ENCODE results near the gene NPLOC4.

NPLOC4 gene

DNA sequence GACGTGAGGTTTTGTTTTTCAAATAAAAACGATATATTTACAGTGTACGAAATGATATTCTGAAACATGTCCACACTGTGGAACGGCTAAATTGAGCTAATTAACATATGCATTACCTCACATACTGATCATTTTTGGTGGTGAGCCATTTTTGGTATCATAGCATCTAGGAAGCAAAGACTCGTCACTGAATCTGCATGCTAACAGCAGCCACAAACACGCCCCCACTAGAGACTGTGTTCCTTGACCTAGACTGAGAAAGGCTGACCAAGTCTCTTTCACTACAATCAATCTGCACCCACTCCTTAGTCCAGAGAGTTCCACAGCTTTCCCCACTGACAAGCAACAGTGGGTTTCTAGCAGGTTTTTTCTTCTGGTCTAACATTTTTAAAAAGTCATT is 29.5 kb downstream of the NPLOC4 start:
- H3K4me3 ChIP-seq (replicated peaks in 1 of 2; ENCODE audit: low read depth in 2 of 2, low read length in 2 of 2): no peak overlapping the region
- peak in 1 of 2 donors; percentile 14 for DNase-seq (ENCODE audit: low read depth in 2 of 2)
- TF ChIP-seq CTCF (IDR thresholded peaks at IDR 0.05; ENCODE audit: low read depth, low read length): no peak

- TF ChIP-seq CTCF (IDR thresholded peaks at IDR 0.05; ENCODE audit: low read depth, low read length): no peak
- H3K4me3 ChIP-seq (replicated peaks in 1 of 2; ENCODE audit: low read depth in 2 of 2, low read length in 2 of 2): no peak overlapping the region
- DNase-seq (ENCODE audit: low read depth in 2 of 2): no peak
Measured at GRCh38 chr17:81603846-81604610, 32.9 kb downstream of the NPLOC4 start.

DNA sequence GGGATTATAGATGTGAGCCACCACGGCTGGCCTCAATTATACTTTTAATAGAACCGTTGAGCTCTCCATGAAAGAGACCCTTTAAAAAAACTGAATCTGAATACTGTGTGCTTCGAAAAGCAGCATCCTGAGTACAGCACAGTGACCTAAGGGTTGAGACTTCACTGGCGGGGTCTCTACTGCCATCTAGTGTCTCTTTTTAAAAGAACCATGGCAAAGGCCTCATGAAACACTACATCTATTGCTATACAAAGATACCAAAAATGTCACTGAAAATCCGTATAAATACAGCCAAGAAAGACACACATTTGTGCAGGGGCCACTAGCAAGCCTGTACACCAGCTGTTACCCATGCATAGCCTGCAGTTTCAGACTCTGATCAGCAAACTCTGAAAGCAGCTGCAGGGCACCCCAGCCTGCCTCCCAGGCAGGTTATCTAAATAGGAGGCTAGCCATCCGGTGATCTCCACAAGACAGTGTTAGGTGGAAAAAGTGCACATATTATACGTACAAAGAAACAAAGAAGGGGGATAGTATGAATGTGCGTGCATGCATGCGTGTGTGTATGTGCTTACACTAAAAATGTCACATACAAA is 35.3 kb downstream of the NPLOC4 start:
- peak; percentile 85 to 87 for DNase-seq (ENCODE audit: low read depth in 2 of 2)
- no peak overlapping the region for H3K4me3 ChIP-seq (replicated peaks in 1 of 2; ENCODE audit: low read depth in 2 of 2, low read length in 2 of 2)
- TF ChIP-seq CTCF (IDR thresholded peaks at IDR 0.05; ENCODE audit: low read depth, low read length): peak; percentile 82

DNA sequence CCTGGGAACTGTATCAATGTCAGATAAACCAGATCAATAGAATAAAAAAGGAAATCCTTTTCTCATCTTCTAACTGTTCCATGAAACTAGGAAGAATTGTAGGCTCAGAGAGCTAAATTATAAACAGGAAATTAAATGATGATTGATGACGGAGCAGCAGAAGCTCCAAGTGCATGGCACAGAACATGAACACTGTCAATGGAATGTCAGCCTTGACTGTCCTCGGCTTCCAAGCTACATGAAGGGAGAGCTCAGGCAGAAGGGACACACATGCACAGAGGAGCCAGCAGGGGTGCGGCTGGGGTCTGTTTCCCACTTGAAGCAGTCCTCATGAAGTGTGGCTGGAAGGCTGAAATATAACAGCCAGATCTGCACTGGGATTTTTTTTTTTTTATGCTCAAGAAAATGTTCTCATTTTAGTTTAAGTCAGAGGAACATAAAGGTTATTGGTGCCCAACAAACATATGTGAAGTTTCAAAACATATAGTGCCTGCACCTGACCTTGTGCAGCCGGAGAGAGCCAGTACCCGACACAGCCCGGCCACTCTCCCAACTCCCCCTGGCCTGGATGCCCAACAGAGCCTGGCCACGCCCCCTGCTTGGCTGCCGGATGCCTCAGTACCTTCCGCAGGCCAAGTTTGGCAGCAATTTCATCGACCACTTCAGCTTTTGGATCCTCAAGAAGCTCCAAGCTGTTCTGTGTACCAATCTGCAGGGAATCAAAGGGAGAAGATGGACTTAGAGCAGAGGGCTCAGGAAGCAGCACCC is 37.0 kb downstream of the NPLOC4 start:
- peak in 1 of 2 donors; percentile 69 for DNase-seq (ENCODE audit: low read depth in 2 of 2)
- no peak for TF ChIP-seq CTCF (IDR thresholded peaks at IDR 0.05; ENCODE audit: low read depth, low read length)
- H3K4me3 ChIP-seq (replicated peaks in 1 of 2; ENCODE audit: low read depth in 2 of 2, low read length in 2 of 2): no peak overlapping the region

GRCh38 chr17:81593105-81593871 is 43.6 kb downstream of the NPLOC4 start:
- no peak for TF ChIP-seq CTCF (IDR thresholded peaks at IDR 0.05; ENCODE audit: low read depth, low read length)
- no peak for DNase-seq (ENCODE audit: low read depth in 2 of 2)
- no peak overlapping the region for H3K4me3 ChIP-seq (replicated peaks in 1 of 2; ENCODE audit: low read depth in 2 of 2, low read length in 2 of 2)

DNA sequence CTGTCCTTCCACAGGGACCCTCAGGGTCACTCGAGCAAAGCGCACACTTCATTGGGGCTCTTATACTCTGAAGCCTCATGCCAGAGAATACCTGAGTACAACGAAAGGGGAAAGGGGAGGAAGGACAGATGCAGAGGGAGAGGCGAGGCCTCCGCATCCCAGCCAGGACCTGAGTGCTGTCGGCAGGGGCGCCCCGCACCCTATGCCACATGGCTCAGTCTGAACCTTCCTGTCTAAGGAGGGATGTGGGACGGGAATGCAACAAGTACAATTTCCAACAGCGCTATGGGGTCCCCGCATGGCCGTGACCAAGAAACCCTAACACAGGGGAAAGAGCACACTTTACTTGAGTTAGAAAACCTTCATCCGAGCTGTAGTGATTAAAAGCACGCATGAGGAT is 44.9 kb downstream of the NPLOC4 start:
- no peak for TF ChIP-seq CTCF (IDR thresholded peaks at IDR 0.05; ENCODE audit: low read depth, low read length)

More for the DNA sequence above, 44.9 kb downstream of the NPLOC4 start:
- no peak overlapping the region for H3K4me3 ChIP-seq (replicated peaks in 1 of 2; ENCODE audit: low read depth in 2 of 2, low read length in 2 of 2)
- DNase-seq (ENCODE audit: low read depth in 2 of 2): no peak

All from cardiac fibroblast (primary cell).